HG03565 (cell line): ENCODE data around the gene PPP1R14B.

Experiments used
- ATAC-seq: cut with Tn5 transposase; IDR thresholded peaks from one replicate; pipeline ENCODE4 v1.9.1; 2021; ENCODE audit warnings: mild to moderate bottlenecking, moderate library complexity; ENCODE audit not compliant: unreplicated experiment

Gene PPP1R14B

DNA sequence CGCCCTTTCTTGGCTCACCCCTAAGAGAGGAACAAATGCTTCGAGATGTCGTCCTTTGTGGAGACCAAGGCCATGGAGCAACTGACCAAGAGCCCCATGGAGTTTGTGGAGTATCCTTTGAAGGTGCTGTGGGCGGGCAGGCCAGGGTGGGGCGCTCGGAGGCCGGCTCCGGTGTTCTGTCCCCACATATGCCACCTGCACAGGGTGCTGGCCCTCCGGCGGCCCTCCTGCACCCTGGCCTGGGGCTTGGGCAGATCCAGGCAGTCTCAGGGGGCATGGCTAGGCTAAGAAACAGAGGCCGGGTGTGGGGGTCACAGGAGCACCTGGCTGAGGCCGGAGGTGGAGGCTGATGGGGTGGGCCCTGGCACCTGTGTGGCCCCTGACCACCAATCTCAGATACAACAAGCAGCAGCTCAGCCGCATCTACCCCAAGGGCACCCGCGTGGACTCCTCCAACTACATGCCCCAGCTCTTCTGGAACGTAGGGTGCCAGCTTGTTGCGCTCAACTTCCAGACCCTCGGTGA lies 14.9 kb upstream of the PPP1R14B start:
- no peak for ATAC-seq

DNA sequence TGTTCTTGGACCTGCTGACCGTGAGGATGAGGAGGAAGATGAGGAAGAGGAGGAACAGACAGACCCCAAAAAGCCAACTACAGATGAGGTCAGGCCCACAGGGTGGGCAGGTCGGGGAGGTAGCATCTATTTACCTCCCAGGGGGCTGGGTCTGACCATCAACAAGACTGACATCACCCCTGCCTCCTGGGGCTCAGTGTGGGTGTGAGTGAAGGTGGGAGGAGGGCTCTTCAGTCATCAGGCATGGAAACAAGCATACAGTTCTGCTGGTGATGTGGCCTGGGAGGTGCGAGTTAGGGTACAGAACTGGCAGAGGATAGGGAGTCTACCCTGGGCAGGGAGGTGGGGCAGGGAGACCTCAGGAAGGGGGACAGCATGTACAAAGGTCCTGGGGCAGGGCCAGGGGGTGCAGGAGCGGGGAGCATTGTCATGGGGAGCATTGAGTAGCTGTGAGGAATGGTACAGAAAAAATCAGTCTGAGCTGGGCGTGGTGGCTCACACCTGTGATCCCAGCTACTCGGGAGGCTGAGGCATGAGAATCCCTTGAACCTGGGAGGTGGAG lies 13.5 kb upstream of the PPP1R14B start:
- no peak for ATAC-seq

DNA sequence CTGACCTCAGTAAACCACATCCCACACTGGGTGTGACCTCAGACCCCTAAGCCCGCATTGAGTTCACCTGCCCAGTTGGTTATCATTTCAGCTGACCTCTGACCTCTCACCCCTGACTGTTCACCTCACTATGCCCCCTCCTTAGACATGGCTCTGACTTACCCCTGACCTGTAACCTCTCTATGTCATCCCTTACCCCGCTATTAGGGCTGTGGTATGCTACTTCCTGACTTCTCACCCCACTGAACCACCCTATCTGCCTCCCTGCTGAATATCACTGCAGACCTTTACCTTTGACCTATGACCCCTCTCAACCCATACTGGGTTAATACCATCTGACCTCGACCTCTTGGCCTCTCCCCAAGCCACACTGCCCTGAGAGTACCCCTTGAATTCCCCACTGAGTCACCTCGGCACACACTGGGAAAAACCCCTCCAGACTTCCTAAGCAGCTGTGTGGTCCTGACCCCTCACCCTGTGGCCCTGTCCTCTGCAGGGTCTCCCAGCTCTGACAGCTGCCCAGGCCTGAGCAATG lies 12.9 kb upstream of the PPP1R14B start:
- no peak for ATAC-seq

DNA sequence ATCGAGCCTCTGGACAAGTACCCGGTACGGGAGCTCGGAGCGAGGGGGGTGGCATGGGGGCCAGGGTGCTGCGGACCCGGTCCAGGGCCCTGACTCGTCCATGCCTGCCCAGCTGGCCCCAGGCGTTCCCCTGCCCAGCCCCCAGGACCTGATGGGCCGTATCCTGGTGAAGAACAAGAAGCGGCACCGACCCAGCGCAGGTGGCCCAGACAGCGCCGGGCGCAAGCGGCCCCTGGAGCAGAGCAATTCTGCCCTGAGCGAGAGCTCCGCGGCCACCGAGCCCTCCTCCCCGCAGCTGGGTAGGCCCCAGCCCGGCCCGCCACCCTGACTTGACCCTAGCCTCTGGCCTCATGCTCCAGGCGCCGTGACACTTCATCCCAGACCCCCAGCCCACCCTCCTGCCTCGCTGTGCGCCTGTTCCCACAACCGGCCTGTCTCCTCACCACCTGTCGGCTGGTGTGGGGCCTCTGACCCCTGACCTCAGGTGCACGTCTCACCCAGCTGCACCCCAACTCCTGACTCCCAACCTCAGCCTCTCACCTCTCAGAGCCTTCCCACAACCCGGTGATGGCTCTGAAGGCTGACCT lies 12.3 kb upstream of the PPP1R14B start:
- ATAC-seq: no peak

DNA sequence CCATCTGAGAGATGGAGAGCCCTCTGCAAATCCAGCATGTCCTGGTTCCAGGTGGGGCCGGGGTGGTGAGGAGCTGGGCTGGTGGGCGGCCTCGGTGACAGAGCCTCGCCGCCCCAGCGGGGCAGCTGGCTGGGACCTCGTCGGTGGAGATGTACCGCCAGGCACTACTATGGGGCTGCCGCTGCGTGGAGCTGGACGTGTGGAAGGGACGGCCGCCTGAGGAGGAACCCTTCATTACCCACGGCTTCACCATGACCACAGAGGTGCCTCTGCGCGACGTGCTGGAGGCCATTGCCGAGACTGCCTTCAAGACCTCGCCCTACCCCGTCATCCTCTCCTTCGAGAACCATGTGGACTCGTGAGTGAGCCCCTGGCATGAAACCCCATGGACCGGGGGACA lies 11.6 kb upstream of the PPP1R14B start:
- ATAC-seq: no peak

DNA sequence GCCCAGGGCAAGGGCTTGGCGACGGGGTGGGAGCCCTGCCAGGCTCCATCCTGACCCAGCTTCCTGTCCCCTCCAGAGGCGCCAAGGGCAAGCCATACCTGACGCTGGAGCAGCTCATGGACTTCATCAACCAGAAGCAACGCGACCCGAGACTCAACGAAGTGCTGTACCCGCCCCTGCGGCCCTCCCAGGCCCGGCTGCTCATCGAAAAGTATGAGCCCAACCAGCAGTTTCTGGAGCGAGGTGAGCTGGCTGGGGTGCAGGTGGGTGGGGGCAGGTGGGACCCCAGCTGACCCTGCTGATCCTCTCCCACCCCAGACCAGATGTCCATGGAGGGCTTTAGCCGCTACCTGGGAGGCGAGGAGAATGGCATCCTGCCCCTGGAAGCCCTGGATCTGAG lies 9.6 kb upstream of the PPP1R14B start:
- no peak for ATAC-seq

DNA sequence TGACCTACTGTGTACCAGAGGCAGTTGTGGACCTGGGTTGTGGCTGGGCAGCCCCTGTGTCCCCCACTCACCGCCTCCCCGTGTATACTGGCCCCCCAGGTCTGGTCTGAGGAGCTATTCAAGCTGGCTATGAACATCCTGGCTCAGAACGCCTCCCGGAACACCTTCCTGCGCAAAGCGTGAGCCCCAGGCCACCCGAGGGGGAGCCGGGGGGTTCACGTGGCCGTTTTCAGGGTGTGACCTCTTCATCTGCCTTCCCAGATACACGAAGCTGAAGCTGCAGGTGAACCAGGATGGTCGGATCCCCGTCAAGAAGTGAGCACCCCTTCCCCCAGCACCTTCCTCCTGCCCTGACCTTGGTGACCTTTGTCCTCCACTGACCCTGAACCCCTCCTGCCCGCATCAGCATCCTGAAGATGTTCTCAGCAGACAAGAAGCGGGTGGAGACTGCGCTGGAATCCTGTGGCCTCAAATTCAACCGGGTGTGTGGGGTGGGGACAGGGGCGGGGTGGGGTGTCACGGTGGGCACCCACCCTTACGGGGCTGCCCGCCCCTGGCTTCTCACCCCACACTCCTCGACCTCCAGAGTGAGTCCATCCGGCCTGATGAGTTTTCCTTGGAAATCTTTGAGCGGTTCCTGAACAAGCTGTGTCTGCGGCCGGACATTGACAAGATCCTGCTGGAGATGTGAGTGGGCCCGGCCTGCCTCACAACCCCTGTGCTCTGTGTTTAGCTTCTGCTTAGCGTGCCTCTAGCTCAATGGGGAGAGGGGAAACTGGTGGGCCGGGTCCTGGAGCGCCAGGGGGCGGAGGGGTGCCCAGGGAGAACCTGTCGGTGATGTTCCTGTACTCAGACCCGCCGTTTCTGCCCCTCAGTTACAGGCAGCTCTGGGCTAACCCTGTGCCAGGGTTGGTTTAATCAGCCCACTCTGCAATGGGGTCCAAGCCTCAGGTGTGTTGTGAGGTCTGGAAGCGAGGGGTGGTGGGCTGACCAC lies 8.7 kb upstream of the PPP1R14B start:
- no peak for ATAC-seq

DNA sequence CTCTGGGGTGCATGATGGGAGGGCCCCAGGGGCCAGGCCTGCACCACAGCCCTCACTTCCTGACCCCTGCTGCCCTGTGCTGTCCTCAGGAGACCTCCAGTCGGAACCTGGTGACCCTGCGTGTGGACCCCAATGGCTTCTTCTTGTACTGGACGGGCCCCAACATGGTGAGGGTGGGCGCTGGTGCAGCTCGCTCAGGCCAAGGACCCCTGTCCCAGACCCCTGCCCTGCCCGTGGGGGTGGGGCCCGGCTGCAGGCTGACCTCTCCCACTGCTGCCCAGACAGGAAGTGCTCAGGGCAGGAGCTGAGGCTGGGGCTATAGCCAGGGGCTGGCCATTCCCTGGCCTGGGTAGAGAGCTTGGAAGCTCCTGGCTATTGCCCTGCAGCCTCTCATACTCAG lies 7.6 kb upstream of the PPP1R14B start:
- ATAC-seq: no peak

DNA sequence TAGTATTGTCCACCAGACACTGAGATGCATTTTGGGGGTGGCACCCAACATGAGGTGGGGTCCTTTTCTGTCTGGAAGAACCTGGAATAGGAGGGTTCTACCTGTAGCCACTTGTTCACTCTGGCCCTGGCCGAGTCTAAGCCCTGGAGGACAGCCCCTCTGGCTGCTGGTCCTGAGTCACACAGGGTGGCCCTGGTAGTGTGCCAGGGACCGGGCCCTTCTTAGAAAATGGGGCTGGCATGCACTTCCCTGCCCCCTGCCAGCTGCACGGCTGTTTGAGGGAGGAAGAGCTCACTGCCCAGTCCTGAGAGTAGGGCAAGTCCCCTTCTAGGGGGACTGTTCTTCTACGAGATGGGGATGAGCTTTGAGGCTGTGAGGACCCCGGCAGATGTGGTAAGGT lies 6.7 kb upstream of the PPP1R14B start:
- no peak for ATAC-seq

DNA sequence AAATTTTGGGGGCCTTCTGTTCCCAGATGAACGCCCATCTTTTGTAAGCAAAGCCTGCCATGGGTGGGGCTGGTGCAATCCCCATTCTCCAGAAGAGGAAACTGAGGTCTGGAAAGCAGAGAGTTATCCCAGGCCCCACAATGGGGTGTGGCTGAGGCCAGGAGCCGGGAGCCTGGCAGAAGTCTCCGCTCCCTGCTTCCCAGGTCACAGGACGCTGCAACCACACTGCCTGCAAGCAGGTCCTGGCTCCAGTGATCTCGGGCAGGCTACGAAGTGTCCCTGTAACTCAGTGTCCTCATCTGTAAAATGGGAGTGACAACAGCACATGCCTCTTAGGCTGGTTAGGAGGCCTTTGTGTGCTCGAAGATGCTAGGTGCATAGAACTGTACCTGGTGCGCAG lies 6.3 kb upstream of the PPP1R14B start:
- ATAC-seq: no peak

DNA sequence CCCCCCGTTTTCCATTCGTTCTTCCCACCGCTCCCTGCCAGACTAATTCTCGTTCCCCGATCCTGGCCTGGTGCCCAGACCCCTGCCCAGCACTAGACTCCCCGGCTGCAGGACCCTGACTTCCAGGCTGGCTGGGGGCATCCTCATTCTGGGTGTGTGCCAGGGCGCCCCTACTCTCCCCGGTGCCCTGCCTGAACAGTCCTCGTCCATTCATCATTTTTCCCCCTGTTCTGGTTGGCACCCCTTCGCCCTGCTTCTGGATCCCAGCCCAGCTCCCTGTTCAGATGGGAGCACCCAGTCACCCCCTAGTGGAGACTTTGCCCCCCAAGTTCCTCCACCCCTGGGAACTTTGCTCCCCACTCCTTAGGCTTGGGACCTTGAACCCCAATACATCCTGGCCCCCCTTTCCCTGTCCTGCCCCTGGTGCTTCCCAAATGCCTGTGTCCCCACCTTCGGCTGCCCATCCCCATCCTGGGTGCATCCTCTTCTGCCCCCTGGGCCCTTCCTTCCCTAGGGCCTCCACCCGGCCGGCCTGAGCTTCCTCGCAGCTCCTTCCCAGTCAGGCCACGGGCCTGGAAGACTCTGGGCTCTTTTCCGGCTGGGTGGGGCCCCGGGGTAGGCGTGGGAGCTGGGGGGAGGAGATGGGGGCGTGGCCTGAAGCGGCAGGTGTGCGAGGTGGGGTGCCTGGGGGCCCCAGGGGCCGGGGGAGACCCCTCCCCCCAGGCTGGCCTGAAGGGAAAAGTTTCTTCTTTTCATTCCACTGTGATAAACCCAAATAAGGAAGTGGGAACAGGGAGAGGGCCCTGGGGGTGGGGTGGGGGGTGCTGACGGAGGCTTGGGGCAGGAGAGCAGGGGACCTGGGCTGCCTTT lies 5.5 kb upstream of the PPP1R14B start:
- ATAC-seq: no peak

DNA sequence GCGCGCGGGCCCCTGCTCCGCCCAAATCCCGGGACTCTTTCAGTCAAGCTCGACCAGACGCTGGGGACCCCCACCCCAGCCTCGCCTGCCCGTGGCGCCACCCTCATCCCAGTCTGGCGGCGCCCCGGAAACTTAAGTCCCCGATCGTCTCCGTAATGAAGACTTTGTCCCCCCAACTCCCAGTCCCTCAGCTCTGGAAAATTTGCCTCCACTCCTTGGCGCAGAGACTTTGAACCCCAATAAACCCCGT lies 4.9 kb upstream of the PPP1R14B start:
- no peak for ATAC-seq

DNA sequence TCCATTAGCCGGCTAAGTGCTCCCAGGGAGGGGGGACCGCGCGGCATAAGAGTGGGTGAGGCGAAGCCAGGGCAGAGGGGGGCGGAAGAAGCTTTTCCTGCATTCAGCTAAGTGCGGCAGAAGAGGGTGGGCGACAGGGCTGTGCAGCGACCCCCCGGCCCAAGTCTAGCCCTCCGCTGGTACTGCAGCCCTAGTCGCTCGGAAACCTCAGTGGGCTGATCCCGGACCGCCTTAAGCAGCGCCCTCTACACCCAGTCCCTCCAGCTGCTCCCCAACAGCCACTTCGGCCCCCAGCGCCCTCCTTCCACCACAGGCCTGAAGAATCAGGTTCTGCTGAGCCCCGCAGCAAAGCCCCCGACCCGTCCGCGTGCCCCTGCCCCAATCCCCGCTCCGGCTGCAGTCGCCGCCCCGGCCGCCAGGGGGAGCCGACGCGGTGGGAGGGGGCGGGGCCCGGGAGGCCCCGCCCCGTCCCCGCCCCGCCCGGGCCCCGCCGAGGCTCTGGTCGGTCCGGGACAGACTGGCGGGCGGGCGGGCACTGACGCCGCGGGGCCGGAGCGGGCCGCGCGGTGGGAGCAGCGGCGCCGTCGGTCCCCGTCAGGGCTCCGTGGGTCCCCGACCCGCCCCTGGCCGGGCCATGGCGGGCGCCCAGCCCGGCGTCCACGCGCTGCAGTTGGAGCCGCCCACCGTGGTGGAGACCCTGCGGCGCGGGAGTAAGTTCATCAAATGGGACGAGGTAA lies 4.4 kb upstream of the PPP1R14B start, which contains the start of gene PLCB3:
Gene PLCB3, plus strand, starts transcription at position 515 of the 737 bp plus-strand sequence. Its CDS starts 120 bp downstream, at position 635.
- ATAC-seq: no peak

DNA sequence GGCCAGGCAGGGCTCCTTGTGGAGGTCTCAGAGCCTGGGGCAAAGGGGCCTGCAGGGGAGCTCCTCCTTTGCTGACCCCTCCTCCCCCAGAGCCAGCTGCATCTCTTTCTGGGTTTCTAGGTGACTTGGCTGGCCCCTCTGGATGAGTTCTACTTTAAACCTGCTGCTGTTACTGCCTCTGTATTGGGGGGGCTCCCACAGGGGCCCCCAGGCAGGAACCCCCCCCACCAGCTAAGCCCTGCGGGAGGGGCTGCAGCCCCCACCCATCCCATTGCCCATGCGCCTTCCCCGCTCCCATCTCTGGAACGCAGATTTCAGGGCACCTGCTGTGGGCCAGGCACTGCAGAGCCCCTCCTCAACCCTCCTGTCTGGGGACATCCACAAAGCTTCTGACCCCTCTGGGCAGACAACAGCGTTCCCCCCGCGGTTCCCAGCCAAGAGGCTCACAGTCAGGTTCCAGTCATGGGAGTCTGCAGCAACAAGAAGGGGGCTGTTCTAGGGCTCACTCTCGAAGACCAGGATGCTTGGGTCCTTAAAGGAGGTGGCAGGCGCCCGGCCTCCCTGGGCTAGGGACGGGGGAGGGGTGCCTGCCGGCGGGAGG lies 3.8 kb upstream of the PPP1R14B start:
- no peak for ATAC-seq

DNA sequence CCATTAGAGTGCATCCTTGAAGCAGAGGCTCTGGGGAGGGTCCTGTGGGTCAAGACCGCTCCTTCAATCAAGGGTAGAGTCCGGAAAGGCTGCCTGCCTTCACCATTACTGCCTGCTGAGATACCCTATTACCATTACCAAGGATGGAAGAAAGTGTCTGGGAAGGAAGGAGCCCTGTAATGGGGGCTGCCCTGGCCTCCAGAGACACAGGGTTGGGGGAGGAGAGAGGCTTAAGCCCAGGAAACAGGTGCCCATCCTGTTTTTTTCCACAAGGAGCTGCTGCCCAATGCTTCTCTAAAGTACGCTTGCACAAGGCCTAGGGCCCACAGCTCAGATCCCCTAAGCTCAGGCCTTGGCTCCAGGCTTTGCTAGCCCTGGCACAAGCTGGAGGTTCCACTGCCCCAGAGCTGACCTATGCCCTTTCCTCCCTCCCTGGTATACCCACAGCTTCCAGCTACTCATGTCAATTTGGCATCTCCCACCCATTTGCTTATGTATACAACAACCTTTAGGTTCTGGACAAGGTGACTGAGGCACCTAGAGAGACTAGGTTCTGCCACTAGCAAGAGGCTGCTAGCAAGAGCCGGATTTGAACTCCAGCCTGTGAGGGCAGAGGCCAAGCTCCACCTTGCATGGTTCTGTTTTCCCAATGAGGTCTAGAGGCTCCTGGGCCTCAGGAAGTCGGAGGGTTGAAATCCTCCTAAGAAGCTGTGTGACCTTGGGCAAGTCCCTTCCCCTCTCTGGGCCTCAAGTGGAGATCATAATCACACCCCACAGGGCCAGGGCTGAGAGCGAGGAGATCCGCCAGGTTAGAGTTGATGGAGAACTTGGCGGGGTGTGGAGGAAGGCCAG lies 3.0 kb upstream of the PPP1R14B start:
- no peak for ATAC-seq

DNA sequence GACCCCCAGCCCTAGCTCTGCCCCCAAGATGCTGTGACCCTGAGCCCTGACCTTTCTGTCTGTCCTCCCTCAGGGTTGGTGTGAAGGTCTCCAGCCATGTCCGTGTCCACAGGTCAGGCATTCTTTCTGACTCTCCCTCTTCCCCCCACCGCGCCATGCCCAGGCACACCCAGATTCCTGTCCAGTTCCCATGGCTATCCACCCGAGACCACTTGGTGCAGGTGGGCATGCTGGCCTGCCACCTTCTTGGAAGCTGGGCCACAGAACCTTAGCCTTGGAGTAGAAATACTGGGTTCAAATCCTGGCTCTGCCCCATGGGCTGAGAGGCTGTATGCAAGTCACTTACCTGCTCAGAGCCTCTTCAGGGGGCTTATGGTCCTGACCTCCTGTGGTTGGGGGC lies 2.3 kb upstream of the PPP1R14B start:
- ATAC-seq: no peak

DNA sequence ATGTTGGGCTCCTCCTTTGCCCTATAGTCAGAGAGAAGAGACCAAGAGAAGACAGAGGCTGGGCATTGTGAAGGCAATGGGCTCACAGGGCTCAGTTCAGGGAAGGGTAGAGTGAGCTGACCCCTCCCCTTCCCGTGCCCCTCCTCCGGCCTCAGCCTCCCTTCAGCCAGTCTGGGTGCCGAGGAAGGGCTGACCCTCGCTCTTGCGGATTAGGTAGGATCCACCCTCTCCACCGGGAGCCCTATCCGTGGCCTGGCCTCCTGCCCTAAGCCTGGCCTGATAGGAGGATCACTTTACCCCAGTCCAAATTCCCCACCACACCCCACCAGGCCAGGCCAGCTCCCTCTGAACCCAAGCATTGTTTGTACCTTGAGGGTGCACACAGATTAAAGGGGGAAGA lies 1.8 kb upstream of the PPP1R14B start:
- no peak for ATAC-seq

DNA sequence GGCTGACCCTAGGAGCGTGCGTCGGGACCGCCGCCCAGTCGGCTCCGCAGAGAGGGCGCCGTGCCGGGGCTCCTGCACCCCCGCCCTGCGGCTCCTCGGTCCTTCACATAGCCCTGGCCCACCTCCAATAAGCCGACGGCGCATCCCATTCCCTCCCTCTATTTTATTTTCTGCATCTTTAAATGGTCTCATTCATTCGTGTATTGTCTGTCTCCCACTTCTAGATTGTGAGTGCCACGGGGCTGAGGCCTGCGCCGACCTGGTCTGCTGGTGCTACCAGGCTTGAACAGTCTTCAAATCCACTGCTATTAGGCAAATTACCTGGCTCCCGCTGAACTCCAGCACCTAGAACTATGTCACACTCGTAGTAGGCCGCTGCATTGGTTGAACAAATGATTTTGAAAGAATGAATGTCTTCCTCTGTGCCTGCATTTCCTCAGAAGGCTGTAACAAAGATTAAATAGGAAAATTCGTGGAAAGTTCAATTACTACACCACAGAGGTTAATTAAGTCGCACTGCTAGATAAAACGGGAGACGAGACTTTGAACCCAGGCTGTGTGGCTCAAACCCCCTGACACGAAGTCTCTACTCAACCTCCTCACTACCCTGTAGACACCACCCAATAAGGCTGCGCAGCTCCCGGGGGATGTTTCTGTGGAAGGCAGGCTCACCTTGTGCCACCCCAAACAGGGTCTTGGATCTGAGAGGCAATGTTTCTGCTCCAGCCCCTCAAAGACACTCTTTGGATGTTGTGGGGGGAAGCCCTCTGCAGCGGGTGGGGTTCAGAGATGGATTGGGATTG lies 1.2 kb upstream of the PPP1R14B start:
- no peak for ATAC-seq
